ENCODE results near the gene VKORC1. TPM values are rescaled to one million over a fixed set of nuclear protein-coding genes. Genes with fewer than 3 reads are reported as not detected.

VKORC1 gene
- polyA plus RNA-seq, 1 of the 3 experiments (the other 2 are of a cell fraction), result 434 TPM

DNA sequence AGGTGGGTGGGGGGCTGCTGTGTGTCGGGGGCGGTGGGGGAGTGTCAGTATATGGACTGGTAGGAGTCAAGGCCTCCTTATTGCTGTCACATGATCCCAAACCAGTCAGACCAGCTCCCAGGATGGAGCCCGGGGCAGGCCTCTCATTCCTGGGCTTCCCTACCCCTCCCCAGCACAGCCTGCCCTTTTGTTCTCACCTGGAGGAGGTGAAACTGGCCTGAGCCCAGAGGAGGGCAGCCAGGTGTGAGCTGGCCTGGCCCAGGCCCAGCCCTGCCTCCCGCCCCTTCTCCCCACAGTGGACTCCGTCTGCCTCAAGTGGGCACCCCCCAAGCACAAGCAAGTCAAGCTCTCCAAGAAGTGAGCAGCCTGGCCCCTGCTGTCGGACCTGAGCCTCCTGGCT, 36.3 kb upstream of the VKORC1 start:
- peaks cover 0 to 20% of the 10 kb centered on the region in 2 experiments; a peak in 1 of 4 replicates for H3K4me1 ChIP-seq (ENCODE audit: control insufficient read depth in 1 of 2, insufficient read depth in 2 of 2, low read depth in 1 of 2, low read length in 1 of 2)
- POLR2A ChIA-PET, result interaction anchor here (0.9 to 1.9 kb wide), 3 partner anchors 9 to 14 kb away, joined by 3 to 4 read pairs (median 4); partner anchors contain the start of gene KAT8
- H3K79me2 ChIP-seq (ENCODE audit: insufficient read depth), result no peaks in the 10 kb centered on the region
- no peaks in the 10 kb centered on the region for H4K20me1 ChIP-seq (ENCODE audit: insufficient read depth)
- H3K9ac ChIP-seq, result no peak overlapping the region
- H2AFZ ChIP-seq (ENCODE audit: low read depth), result no peak overlapping the region
- no peak overlapping the region for H3K4me3 ChIP-seq (ENCODE audit: low read depth in 2 of 2, low read length in 1 of 2)
- CTCF ChIA-PET, result interaction anchor here (0.8 to 3.9 kb wide), 2 partner anchors 12 to 13 kb away, joined by 3 to 17 read pairs; partner anchors contain the start of gene KAT8
- H3K27ac ChIP-seq (ENCODE audit: low read depth in 2 of 2, low read length in 1 of 2), result no peak overlapping the region
- WGBS (ENCODE audit: low lambda C conversion rate), result 93% methylated on average over 2 of the region's 6 CpGs
- H3K4me2 ChIP-seq, result no peak overlapping the region
- no peaks in the 10 kb centered on the region for H3K9me2 ChIP-seq
- H3K27me3 ChIP-seq (ENCODE audit: insufficient read depth), result no peaks in the 10 kb centered on the region
- H3F3A ChIP-seq (replicated peaks; ENCODE audit: insufficient read depth), result no peaks in the 10 kb centered on the region
- H3K9me3 ChIP-seq, result no peaks in the 10 kb centered on the region
- peaks cover 0 to 13% of the 10 kb centered on the region in 2 experiments for H3K36me3 ChIP-seq (replicated peaks in 1 of 2; ENCODE audit: control insufficient read depth in 1 of 2, insufficient read depth in 2 of 2, low read length in 1 of 2)
- no peak for TF ChIP-seq RFX5 (IDR thresholded peaks at IDR 0.05; ENCODE audit: low read length)
- DNase-seq, result no peak

DNA sequence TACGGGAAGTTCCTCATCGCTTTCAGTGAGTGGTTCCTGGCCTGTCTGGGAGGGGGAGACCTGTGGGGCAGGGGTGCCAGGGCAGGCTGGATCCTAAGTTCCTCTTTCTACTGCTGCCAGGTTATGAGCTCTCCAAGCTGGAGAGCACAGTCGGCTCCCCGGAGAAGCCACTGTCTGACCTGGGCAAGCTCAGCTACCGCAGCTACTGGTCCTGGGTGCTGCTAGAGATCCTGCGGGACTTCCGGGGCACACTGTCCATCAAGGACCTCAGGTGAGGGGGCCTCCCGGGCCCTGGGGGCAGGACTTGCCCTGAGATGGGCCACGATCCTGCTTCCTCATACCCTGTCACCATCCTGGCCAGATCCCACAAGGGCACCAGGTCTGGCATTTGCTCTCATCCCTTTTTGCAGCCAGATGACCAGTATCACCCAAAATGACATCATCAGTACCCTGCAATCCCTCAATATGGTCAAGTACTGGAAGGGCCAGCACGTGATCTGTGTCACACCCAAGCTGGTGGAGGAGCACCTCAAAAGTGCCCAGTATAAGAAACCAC, 35.8 kb upstream of the VKORC1 start:
- no peak overlapping the region for H2AFZ ChIP-seq (ENCODE audit: low read depth)
- no peaks in the 10 kb centered on the region for H3K79me2 ChIP-seq (ENCODE audit: insufficient read depth)
- H4K20me1 ChIP-seq (ENCODE audit: insufficient read depth), result no peaks in the 10 kb centered on the region
- no peak overlapping the region for H3K9ac ChIP-seq
- H3K27ac ChIP-seq (ENCODE audit: low read depth in 2 of 2, low read length in 1 of 2), result no peak overlapping the region
- H3K4me3 ChIP-seq (ENCODE audit: low read depth in 2 of 2, low read length in 1 of 2), result no peak overlapping the region
- no peak for TF ChIP-seq NRF1 (IDR thresholded peaks at IDR 0.05; ENCODE audit: low read depth, low read length)
- TF ChIP-seq, protein P1, sequence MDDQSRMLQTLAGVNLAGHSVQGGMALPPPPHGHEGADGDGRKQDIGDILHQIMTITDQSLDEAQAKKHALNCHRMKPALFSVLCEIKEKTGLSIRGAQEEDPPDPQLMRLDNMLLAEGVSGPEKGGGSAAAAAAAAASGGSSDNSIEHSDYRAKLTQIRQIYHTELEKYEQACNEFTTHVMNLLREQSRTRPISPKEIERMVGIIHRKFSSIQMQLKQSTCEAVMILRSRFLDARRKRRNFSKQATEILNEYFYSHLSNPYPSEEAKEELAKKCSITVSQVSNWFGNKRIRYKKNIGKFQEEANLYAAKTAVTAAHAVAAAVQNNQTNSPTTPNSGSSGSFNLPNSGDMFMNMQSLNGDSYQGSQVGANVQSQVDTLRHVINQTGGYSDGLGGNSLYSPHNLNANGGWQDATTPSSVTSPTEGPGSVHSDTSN (IDR thresholded peaks at IDR 0.05), result no peak
- TF ChIP-seq TEAD4 (IDR thresholded peaks at IDR 0.05; ENCODE audit: borderline replicate concordance, insufficient read depth), result no peak
- TF ChIP-seq, protein P2, sequence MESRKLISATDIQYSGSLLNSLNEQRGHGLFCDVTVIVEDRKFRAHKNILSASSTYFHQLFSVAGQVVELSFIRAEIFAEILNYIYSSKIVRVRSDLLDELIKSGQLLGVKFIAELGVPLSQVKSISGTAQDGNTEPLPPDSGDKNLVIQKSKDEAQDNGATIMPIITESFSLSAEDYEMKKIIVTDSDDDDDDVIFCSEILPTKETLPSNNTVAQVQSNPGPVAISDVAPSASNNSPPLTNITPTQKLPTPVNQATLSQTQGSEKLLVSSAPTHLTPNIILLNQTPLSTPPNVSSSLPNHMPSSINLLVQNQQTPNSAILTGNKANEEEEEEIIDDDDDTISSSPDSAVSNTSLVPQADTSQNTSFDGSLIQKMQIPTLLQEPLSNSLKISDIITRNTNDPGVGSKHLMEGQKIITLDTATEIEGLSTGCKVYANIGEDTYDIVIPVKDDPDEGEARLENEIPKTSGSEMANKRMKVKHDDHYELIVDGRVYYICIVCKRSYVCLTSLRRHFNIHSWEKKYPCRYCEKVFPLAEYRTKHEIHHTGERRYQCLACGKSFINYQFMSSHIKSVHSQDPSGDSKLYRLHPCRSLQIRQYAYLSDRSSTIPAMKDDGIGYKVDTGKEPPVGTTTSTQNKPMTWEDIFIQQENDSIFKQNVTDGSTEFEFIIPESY (IDR thresholded peaks at IDR 0.05; ENCODE audit: borderline replicate concordance, low read depth), result no peak
- TF ChIP-seq FOSL2 (IDR thresholded peaks at IDR 0.05; ENCODE audit: borderline replicate concordance, low read depth), result no peak
- TF ChIP-seq JUND (IDR thresholded peaks at IDR 0.05), result no peak
- DNase-seq, result no peak
- no peak overlapping the region for H3K4me2 ChIP-seq
- POLR2A ChIA-PET, result interaction anchor here (0.9 to 1.9 kb wide), 3 partner anchors 9 to 13 kb away, joined by 3 to 4 read pairs (median 4); partner anchors contain the start of gene KAT8
- no peaks in the 10 kb centered on the region for H3K9me2 ChIP-seq
- CTCF ChIA-PET, result interaction anchor here (3.9 kb wide), 1 partner anchor 12 kb away, joined by 17 read pairs; no protein-coding TSS in a partner anchor
- no peaks in the 10 kb centered on the region for H3K9me3 ChIP-seq
- no peaks in the 10 kb centered on the region for H3K27me3 ChIP-seq (ENCODE audit: insufficient read depth)
- peaks cover 0 to 13% of the 10 kb centered on the region in 2 experiments for H3K36me3 ChIP-seq (replicated peaks in 1 of 2; ENCODE audit: control insufficient read depth in 1 of 2, insufficient read depth in 2 of 2, low read length in 1 of 2)
- H3K4me1 ChIP-seq (ENCODE audit: control insufficient read depth in 1 of 2, insufficient read depth in 2 of 2, low read depth in 1 of 2, low read length in 1 of 2), result peaks cover 0 to 20% of the 10 kb centered on the region in 2 experiments; a peak in 1 of 4 replicates
- no peaks in the 10 kb centered on the region for H3F3A ChIP-seq (replicated peaks; ENCODE audit: insufficient read depth)
- WGBS (ENCODE audit: low lambda C conversion rate), result 100% methylated on average over 3 of the region's 10 CpGs

Measured in SK-N-SH (cell line).